Measurements from ENCODE around the gene CDH12. TPM values are rescaled to one million over a fixed set of nuclear protein-coding genes. Genes with fewer than 3 reads are reported as not detected.

CDH12 gene
- total RNA-seq, 1 donor from 2014 or later: 0.11 TPM

- TF ChIP-seq CTCF (IDR thresholded peaks at IDR 0.05): peak in 1 of 3 experiments; percentile 23
- no peaks in the 10 kb centered on the region for H3K4me1 ChIP-seq
- H3K36me3 ChIP-seq: no peaks in the 10 kb centered on the region
- no peak for DNase-seq (ENCODE audit: low spot score in 2 of 2)
- no peaks in the 10 kb centered on the region for H3K27me3 ChIP-seq
- no peak overlapping the region for H3K4me3 ChIP-seq
- intact Hi-C loops (cut with DNase I): no loop called here
- no peak overlapping the region for H3K27ac ChIP-seq
- no peaks in the 10 kb centered on the region for H3K9me3 ChIP-seq
Measured at GRCh38 chr5:21810737-21811316, 1042.3 kb downstream of the CDH12 start.

GRCh38 chr5:21809611-21810010, 1043.5 kb downstream of the CDH12 start:
- intact Hi-C loops (cut with DNase I): no loop called here
- Histone ChIP-seq H3K4me1 (no peaks in the 10 kb centered on the region), H3K9me3 (no peaks in the 10 kb centered on the region)

GRCh38 chr5:21807953-21808352, 1045.2 kb downstream of the CDH12 start:
- no peak for DNase-seq (ENCODE audit: low spot score in 2 of 2)
- intact Hi-C loops (cut with DNase I): no loop called here
- Histone ChIP-seq H3K27me3 (no peaks in the 10 kb centered on the region), H3K9me3 (no peaks in the 10 kb centered on the region), H3K36me3 (no peaks in the 10 kb centered on the region), H3K27ac (no peak overlapping the region), H3K4me3 (no peak overlapping the region), H3K4me1 (no peaks in the 10 kb centered on the region)
- TF ChIP-seq CTCF (IDR thresholded peaks at IDR 0.05): no peak

More at GRCh38 chr5:21809611-21810010, 1043.5 kb downstream of the CDH12 start:
- no peak for DNase-seq (ENCODE audit: low spot score in 2 of 2)
- Histone ChIP-seq H3K27me3 (no peaks in the 10 kb centered on the region), H3K27ac (no peak overlapping the region), H3K4me3 (no peak overlapping the region), H3K36me3 (no peaks in the 10 kb centered on the region)
- no peak for TF ChIP-seq CTCF (IDR thresholded peaks at IDR 0.05)

GRCh38 chr5:21806943-21807342, 1046.2 kb downstream of the CDH12 start:
- H3K4me3 ChIP-seq: no peak overlapping the region
- H3K4me1 ChIP-seq: no peaks in the 10 kb centered on the region
- no peak for DNase-seq (ENCODE audit: low spot score in 2 of 2)
- intact Hi-C loops (cut with DNase I): no loop called here
- no peak for TF ChIP-seq CTCF (IDR thresholded peaks at IDR 0.05)
- H3K27ac ChIP-seq: no peak overlapping the region
- no peaks in the 10 kb centered on the region for H3K9me3 ChIP-seq
- H3K36me3 ChIP-seq: no peaks in the 10 kb centered on the region
- no peaks in the 10 kb centered on the region for H3K27me3 ChIP-seq

- H3K27me3 ChIP-seq: no peaks in the 10 kb centered on the region
- DNase-seq (ENCODE audit: low spot score in 2 of 2): no peak
- intact Hi-C loops (cut with DNase I): no loop called here
- TF ChIP-seq CTCF (IDR thresholded peaks at IDR 0.05): no peak
- no peaks in the 10 kb centered on the region for H3K4me1 ChIP-seq
- no peaks in the 10 kb centered on the region for H3K36me3 ChIP-seq
- no peak overlapping the region for H3K4me3 ChIP-seq
- no peaks in the 10 kb centered on the region for H3K9me3 ChIP-seq
- no peak overlapping the region for H3K27ac ChIP-seq
Measured at GRCh38 chr5:21806271-21806670, 1046.9 kb downstream of the CDH12 start.

Data from ascending aorta (tissue), 2 donors.